22Rv1 (cell line): ENCODE measurements around the gene ZACN.

Experiments used
- CTCF ChIP-seq: fragments of 450-650 bp; IDR thresholded peaks from 2 replicates; pipeline ENCODE4 v1.5.1; 2017; ENCODE audit warnings: mild to moderate bottlenecking
- ZFX ChIP-seq: fragments of 450-650 bp; IDR thresholded peaks from 2 replicates; pipeline ENCODE4 v1.6.1; 2017; ENCODE audit warnings: antibody characterized with exemption, borderline replicate concordance

DNA sequence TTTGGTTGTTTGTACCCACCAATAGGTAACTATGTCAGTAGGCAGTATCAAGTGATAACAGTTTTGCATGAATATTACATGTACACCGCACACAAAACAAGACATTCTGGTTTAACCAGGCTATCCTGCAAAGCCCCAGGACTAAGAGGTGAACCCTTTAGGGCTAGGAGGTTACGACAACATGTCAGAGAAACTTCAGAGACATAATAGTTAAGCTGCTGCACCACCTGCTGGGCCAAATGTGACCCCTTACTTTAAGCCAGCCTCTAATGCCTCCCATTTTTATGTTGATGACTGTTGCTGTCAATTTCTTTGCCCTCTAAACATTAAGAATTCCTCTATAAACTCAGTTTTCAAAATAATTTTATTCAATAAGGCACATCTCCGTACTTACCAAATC lies 22.1 kb upstream of the ZACN start:
- no peak for TF ChIP-seq CTCF
- no peak for TF ChIP-seq ZFX
